ENCODE results near the gene SIDT2. TPM values are rescaled to one million over a fixed set of nuclear protein-coding genes. Genes with fewer than 3 reads are reported as not detected.
"Not testable (repeated sequence)": the region's sequence is repeated elsewhere in the genome, so short reads cannot be mapped to it uniquely, and the experiment has no call there.

SIDT2 gene
- polyA plus RNA-seq, 12 donors: 24.6 to 41.0 (median 36.3) TPM; not detected in 1

DNA sequence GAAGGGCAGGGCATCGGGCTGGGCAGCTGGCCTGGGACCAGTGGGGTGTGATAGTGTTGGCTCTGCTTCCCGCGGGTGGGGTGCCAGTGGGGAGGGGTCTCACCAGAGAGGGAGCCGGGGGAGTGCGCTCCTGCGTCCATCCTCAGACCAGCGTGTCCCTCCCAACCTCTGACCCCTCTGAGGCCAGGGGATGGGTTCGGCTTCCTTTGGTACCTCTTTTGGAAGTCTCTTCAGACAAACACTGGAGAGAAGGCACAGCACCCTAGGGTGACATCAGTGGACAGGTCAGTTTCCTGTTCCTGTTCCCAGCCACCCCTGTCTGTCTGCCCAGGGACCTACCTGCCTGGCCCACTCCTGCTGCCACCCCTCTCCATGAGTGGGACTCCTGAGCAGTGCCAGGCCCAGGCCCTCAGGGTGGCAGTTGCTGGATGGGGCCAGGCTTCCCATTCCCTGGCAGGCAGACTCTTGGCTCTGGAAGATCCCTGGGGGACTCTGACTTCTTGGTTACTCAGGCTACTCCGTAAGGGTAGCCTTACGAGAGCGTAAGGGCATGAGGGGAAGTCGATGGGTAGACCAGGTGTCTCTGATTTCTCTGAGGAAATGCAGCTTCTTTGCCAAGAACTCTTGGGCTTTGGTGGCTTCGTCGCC lies 23.2 kb downstream of the SIDT2 start:
- DNase-seq: no peak

DNA sequence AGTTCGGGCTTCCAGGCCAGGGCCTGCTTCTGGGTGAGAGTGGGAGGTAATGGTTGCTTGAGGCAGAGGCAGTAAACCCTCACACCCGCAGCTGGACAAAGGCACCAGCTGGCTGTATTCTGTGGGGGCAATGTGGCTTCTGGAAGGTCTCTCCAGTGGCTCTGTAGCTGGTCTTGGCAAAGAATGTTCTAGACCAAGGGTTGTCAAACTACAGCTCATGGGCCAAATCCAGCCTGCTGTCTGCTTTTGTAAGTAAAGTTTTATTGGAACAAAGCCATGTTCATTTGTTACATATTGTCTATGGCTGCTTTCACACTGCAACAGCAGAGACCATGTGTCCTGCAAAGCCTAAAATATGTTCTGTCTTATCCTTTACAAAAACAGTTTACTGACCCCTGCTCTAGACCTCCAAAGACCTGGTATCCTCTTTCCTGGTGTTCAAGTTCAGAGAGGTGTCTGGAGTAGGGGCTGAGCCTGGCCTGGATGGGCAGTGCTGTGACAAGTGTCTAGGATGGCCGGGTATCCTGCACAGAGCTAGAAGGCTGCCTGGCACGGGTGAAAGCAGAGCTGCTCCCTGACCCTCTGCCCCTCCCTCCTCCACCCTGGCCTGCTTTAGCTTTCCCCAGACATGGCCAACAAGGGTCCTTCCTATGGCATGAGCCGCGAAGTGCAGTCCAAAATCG lies 24.0 kb downstream of the SIDT2 start:
- no peak for DNase-seq

DNA sequence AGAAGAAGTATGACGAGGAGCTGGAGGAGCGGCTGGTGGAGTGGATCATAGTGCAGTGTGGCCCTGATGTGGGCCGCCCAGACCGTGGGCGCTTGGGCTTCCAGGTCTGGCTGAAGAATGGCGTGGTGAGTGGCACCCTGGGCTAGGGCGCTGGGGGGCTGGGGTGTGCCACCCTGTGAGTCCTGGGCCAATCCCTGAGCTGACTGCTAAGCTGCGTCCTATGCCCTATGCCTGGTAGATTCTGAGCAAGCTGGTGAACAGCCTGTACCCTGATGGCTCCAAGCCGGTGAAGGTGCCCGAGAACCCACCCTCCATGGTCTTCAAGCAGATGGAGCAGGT lies 24.5 kb downstream of the SIDT2 start:
- no peak for DNase-seq

DNA sequence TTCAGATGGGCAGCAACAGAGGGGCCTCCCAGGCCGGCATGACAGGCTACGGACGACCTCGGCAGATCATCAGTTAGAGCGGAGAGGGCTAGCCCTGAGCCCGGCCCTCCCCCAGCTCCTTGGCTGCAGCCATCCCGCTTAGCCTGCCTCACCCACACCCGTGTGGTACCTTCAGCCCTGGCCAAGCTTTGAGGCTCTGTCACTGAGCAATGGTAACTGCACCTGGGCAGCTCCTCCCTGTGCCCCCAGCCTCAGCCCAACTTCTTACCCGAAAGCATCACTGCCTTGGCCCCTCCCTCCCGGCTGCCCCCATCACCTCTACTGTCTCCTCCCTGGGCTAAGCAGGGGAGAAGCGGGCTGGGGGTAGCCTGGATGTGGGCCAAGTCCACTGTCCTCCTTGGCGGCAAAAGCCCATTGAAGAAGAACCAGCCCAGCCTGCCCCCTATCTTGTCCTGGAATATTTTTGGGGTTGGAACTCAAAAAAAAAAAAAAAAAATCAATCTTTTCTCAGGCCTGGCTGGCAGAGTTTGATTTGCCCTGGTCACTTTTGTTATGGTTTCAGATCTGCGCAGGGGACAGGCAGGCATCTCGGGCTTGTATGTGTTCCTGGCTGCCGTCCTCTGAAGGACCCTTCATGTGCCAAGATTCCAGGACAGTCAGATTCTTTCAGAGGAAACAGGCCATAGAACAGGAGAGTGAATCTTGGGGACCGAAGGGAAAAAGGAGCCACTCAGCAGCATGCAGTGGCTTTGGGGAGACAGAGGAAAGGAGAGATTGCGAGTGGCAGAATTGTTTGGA lies 25.9 kb downstream of the SIDT2 start:
- no peak for DNase-seq

DNA sequence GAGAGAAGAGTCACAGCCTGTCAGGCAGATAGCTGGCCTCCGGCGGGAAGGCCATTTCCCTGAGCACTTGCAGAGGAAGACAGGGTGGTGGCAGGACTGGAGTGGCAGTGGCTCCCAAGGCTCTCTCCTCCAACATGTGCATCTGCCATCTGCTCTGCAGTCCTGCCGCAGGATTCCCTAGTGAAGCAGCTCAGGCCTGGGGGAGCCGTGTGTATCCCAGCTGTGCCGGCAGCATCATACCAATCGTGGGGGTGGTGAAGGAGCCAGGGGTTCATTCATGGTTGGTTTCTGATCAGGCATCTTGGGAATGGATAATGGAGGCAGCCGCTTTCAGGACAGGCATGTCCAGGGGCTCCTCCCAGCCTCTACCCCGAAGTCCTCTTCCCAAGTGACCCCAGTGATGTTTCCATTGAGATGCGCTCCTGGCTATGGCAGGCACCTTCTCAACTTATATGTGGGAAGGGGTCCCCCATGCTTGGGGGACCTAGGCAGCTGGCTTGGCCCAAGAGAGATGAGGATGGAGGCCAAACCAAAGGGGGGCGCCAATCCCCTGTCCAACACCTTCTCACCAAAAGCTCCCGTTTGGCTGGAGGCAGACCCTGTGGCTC lies 26.8 kb downstream of the SIDT2 start:
- DNase-seq: no peak

DNA sequence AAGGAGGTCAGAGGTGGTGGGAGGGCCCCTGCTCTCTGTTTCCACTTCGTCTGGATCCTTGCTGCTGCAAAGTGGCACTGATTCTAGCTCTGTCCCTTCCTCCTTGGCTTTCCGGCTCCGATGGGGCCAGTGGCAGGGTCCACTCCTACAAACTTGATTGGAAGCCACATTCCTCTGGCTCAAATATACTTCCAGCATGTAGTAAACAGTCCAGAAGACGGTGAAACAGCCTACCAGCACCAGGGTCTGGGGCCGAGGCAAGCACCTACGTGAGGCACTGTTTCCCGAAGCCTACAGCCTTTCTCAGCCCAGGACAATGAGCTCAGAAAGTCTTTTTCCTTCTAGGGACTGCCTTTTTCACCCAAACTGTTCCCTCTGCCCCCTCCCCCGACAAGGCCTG lies 27.6 kb downstream of the SIDT2 start:
- not testable (repeated sequence) for DNase-seq

DNA sequence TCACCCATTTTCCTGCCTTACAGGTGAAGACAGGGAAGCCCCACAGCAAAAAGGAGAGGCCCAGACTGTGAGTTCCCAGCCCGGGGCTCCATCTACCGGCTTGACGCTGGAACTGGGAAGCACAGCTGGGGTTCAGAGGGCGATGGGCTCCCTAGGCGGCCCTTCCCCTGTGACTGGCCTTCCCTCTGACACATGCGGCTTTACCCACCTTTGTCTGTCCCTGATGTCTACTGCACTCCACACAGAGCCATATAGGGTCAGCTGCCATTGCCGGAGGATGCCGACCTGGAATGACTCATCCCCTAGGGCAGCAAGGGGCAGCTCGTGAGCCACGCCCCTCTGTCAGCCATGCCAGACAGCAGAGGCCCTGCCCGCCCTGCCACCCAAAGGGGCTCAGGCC lies 28.3 kb downstream of the SIDT2 start:
- not testable (repeated sequence) for DNase-seq

DNA sequence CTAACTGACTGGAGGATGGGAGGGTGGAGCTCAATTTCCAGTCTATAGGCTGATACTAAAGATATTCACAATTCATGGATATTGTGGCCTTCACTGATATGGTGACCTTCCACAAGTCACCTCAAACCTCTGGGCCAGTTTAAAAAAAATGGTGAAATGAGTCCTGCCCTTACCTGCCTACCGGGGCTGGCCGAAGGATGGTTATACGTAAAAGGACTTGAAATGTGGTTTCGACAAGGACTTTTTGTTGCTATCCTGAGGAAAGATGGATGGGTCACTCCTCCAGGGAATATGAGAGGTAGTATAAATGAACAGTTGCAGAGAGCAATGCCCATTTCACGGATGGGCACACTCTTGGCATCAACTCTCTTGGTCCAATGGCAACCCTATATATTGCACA lies 28.9 kb downstream of the SIDT2 start:
- DNase-seq: not testable (repeated sequence)

DNA sequence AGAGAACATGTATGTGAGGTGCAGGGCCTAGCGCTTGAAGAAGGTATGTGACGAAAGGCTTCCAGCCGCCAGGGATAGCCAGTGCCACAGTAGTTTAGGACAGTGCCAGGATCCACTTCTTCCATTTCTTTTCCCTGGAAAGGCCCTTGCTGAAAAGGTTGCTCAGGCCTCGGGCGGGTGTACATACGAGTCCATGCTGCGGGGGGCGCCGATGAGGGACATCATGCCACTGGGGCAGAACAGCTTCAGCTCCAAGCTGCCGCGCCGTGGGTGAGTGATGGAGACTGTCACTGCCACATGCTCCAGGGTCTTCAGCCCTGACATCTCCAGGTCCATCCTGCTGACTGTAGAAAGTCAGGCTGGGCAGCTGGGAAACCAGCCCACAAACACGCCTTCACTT lies 30.2 kb downstream of the SIDT2 start:
- DNase-seq: not testable (repeated sequence)

DNA sequence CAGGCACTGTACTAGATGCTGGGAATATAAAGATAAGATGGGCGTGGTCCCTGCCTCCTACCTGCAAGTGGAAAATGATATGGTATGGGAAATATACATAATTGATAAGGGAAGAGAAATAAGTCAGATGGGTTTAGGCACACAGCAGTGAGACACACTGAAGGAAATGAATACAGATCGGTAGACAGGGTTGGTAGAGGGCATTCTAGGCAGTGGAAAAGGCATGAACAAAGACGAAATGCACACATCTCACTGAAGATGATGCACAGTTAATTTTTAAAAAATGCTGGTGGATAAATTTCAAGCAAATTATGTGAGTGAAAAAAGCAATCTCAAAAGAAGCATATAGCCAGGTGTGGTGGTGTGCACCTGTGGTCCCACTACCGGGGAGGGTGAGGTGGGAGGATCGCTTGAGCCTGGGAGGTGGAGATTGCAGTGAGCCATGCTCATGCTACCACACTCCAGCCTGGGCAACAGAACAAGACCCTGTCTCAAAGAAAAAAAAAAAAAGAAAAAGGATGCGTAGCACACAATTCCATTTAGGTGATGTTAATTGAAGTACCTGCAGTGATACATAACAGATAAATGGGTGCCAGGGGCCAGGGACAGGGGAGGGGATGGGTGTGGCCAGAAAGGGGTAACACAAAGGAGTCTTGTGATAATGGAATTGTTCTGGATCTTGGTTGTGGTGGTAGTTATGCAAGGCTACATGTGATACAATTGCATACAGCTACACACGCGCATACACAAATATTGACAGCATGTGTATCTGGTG lies 31.0 kb downstream of the SIDT2 start:
- not testable (repeated sequence) for DNase-seq

DNA sequence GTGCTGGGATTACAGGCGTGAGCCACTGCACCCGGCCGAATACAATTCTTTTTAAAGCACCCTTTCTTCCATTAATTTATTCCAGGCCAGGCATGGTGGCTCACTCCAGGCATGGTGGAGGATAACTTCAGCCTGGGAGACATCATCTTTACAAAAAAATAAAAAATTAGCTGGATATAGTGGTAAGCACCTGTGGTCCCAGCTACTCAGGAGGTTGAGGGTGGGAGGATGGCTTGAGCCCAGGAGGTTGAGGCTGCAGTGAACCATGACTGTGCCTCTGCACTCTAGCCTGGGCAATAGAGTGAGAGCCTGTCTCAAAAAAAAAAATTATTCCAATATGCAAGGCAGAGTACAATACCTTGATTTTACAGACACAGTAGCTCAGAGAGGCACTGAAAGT lies 32.1 kb downstream of the SIDT2 start:
- no peak for DNase-seq

DNA sequence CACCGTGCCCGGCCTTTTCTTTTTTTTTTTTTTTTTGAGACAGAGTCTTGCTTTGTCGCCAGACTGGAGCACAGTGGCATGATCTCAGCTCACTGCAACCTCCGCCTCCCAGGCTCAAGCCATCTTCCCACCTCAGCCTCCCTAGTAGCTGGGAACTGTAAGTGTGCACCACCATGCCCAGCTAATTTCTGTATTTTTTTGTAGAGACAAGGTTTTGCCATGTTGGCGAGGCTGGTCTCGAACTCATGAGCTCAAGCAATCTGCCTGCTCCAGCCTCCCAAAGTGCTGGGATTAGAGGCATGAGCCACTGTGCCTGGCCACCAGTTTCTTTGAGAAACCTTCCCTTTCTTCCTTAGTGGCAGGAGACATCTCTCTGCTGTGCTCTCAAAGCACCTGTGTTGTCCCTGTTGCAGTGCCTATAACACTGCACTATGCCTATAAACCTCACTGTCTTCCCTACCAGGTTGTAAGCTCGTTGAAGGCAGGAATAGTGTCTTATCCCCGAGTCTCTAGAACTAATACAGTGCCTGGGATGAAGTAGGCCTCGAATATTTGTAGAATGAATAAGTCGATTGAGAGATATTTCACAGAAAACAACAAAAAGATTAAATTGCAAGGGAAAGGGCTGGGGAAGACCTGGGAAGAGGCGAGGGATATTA lies 34.3 kb downstream of the SIDT2 start:
- no peak for DNase-seq

DNA sequence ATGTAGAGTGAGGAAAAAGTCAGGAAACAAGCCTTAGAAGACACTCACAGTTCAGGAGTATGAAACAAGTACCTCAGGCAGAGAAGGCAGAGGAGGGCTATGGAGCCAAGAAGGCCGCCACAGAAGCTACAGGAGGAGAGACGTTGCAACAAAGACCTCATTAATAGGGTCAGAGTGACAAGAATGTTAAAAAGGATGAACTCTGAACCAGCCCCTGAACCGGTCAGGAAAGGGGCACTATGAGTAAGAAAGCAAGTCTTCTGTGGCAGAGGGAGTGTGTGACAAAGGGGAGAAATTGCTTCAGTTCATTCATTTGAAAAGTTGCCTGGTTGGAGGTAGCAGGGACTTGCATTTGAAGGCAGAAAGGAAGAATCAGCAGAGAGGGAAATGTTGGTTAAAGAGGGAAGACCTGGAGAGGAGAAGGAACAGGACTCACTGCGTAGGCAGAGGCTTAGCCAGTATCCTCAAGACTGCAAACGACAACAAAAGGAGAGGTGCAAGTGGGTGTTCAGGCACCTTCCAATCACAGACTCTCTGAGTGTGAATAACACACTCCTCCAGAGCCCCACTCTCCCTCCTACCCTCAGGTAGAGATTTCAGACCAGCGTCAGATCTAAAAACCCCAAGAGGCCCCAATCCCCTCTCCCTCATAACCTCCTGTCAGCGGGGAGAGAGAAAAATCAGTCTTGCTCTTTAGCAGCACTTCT lies 36.0 kb downstream of the SIDT2 start:
- no peak for DNase-seq

DNA sequence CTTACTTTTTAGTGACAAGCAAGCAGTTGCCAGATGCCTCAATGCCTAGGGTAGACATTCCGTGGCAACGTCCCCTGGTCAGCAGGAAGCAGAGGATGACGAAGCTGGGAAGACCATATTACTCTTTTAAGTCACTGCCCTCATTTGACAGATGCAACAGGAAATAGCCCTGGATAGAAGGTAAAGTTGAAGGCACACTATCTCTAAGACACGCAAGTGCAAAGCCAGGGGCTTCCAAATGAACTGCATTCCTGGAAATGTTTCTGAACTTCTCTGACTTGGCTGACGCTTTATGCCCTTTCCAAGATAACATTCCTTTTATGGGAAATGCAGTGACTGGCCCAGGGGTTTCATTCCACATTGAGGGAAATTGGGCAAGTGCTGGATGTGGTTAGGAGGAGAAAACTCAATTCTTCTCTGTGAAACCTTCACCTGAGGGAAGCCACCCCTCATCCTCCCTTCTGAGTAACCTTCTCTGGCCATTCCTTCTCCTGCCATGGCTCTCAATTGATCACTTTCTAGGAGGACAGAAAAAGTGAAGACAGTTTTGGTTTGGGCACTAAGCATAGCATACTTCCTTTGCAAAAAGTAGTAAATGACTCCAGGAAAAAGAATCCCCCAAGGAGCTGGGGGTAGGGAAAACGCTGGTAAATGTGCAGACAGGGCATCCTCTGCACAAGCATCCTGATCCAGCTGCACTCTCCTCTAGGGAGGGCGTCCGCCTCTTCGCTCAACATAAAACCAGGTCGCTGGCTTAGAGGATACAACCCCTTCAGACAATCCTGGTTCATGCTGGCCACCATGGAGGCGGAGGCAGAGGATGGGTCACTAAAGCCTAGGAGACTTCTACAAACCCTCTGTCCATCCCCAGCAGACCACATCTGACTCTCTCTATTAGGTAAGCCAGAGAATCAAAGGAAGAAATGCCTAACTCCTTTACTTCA lies 38.9 kb downstream of the SIDT2 start:
- no peak for DNase-seq

DNA sequence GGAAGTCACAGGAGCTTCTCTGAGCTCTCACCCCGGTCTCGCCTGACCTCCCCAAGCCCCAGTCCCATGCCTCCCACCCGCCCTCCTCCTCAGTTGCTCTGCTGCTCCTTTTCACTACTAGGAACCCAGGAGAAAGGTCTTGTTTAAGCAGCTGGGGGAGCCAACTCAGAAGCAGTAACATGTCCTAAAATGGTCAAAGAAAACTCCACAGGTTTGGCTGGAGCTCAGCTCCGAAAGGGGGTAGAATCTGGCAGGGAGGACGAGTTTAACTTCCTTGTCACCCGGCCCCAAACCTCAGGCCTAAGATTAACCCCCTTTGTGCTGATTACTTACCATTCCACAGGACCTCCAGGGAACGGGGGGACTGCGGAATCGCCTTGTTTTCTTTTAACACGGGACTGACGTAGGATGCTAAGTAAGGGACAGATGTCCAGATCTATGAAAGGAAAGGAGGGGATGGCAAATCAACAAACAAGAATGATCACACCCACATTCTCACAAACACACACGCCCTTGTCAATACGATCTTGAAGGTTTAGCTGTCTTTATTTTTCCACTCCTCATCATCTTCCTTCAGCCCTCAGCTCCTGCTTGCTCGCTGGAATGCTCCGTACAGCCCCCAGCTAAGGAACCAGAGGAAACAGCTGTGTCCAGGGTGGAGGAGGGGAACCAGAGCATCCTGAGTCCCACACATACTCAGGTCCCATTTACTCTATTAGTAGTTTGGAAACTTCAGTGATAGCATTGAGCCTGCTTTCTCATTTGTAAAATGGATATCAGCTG lies 39.8 kb downstream of the SIDT2 start:
- DNase-seq: no peak

DNA sequence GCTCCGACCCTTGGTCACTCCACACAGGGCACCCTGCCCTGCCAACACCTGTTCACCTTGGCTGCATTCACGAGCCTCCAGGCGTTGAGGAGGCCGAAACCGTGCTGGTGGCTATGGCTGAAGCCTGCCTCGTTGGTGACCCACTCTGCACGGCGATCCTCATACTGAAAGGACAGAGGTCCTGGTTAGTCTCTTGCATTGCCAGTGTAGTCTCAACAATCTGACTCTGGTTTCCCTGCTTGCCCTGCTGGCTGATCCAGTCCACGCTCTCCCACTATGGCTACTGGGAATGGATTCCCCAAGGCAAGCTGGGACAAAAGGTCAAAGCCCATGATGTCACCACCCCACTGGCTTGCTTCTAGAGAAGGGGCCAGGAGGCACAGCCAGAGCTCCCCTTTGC lies 40.5 kb downstream of the SIDT2 start:
- no peak for DNase-seq

DNA sequence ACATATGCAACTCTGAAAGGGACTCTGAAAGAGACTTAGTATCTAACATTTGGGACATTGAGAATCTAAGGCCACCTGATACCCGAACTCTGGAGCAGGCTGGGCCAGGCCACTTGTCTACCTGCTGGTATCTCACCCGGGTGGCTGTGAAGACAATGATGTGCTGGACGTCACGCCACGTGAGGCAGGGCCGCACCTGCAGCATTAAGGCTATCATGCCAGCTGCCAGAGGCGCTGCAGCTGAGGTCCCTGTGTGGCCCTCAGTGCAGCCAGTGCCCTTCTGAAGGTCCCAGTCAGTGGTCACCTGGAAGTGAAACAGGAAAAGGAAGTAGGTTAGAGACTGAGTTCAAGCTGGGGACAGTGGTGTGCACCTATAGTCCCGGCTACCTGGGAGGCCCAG lies 40.9 kb downstream of the SIDT2 start:
- DNase-seq: no peak

DNA sequence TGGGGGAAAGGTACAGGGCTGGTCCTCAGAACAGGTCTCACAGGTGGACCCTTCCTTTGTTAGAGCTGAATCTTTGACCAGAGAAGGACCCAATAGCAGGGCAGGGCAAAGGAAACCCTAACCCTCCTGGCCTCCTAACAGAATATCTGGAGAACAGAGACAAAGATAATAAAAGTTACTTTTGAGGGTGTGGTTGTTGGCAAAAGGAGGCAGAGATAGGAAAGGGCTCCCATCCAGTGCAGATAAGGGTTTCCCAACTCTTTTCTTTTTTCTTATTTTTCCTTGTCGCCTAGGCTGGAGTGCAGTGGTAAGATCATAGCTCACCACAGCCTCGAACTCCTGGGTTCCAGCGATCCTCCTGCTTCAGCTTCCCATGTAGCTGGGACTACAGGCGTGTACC lies 41.5 kb downstream of the SIDT2 start:
- no peak for DNase-seq

DNA sequence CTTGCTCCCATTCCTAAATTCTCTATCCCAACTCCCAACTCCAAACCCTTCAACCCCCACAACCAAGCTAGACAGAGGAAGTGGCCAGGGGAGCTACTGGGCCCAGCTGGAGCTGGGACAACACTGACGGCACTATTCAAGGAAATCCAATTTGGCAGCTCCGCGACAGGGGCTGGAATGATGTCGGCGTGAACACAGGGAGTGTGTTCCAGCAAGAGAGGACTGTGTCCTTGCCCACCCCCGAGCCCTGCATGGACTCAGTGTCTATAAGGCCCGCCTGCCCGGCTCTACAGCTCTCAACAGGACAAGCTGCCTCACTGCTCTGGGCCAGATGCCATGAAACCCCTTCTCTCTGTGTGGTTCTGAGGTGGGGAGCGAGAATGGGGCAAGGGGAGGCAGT lies 42.0 kb downstream of the SIDT2 start:
- peak; percentile 76 for DNase-seq
